Measurements from ENCODE around the gene FEM1B.

Gene FEM1B

GRCh38 chr15:68235022-68235421 is 42.5 kb upstream of the FEM1B start:
- no peak overlapping the region for H3K9ac ChIP-seq (ENCODE audit: low read length)
- no peak overlapping the region for H3K27ac ChIP-seq (ENCODE audit: low read length)
- H3K36me3 ChIP-seq (ENCODE audit: control insufficient read depth, low read depth, low read length) = no peaks in the 10 kb centered on the region
- peaks cover 4% of the 10 kb centered on the region for H3K4me1 ChIP-seq (ENCODE audit: control insufficient read depth, low read depth, low read length)
- H3K9me3 ChIP-seq (ENCODE audit: control insufficient read depth, low read depth, low read length) = no peaks in the 10 kb centered on the region
- H3K4me3 ChIP-seq (ENCODE audit: low read length) = no peak overlapping the region
- H3K27me3 ChIP-seq (ENCODE audit: control insufficient read depth, insufficient read depth, low read length) = peaks cover 6% of the 10 kb centered on the region

- Histone ChIP-seq H3K36me3 (ENCODE audit: control insufficient read depth, low read depth, low read length) (no peaks in the 10 kb centered on the region), H3K27me3 (ENCODE audit: control insufficient read depth, insufficient read depth, low read length) (no peaks in the 10 kb centered on the region), H3K4me3 (ENCODE audit: low read length) (no peak overlapping the region), H3K9ac (ENCODE audit: low read length) (no peak overlapping the region), H3K4me1 (ENCODE audit: control insufficient read depth, low read depth, low read length) (no peaks in the 10 kb centered on the region), H3K27ac (ENCODE audit: low read length) (no peak overlapping the region), H3K9me3 (ENCODE audit: control insufficient read depth, low read depth, low read length) (no peaks in the 10 kb centered on the region)
These were observed 38.5 kb upstream of the FEM1B start for GRCh38 chr15:68239025-68239424.

GRCh38 chr15:68241088-68241935 is 36.2 kb upstream of the FEM1B start:
- H3K4me1 ChIP-seq (ENCODE audit: control insufficient read depth, low read depth, low read length) = no peaks in the 10 kb centered on the region
- no peak overlapping the region for H3K27ac ChIP-seq (ENCODE audit: low read length)
- no peaks in the 10 kb centered on the region for H3K36me3 ChIP-seq (ENCODE audit: control insufficient read depth, low read depth, low read length)
- H3K9ac ChIP-seq (ENCODE audit: low read length) = no peak overlapping the region
- H3K27me3 ChIP-seq (ENCODE audit: control insufficient read depth, insufficient read depth, low read length) = no peaks in the 10 kb centered on the region
- H3K4me3 ChIP-seq (ENCODE audit: low read length) = no peak overlapping the region
- H3K9me3 ChIP-seq (ENCODE audit: control insufficient read depth, low read depth, low read length) = no peaks in the 10 kb centered on the region

- Histone ChIP-seq H3K9ac (ENCODE audit: low read length) (no peak overlapping the region), H3K4me3 (ENCODE audit: low read length) (no peak overlapping the region), H3K4me1 (ENCODE audit: control insufficient read depth, low read depth, low read length) (no peaks in the 10 kb centered on the region), H3K36me3 (ENCODE audit: control insufficient read depth, low read depth, low read length) (no peaks in the 10 kb centered on the region), H3K27ac (ENCODE audit: low read length) (no peak overlapping the region), H3K27me3 (ENCODE audit: control insufficient read depth, insufficient read depth, low read length) (no peaks in the 10 kb centered on the region), H3K9me3 (ENCODE audit: control insufficient read depth, low read depth, low read length) (no peaks in the 10 kb centered on the region)
These were observed 33.3 kb upstream of the FEM1B start for GRCh38 chr15:68244235-68244634.

- Histone ChIP-seq H3K4me1 (ENCODE audit: control insufficient read depth, low read depth, low read length) (no peaks in the 10 kb centered on the region), H3K9me3 (ENCODE audit: control insufficient read depth, low read depth, low read length) (no peaks in the 10 kb centered on the region), H3K27me3 (ENCODE audit: control insufficient read depth, insufficient read depth, low read length) (no peaks in the 10 kb centered on the region), H3K27ac (ENCODE audit: low read length) (no peak overlapping the region), H3K4me3 (ENCODE audit: low read length) (no peak overlapping the region), H3K9ac (ENCODE audit: low read length) (no peak overlapping the region), H3K36me3 (ENCODE audit: control insufficient read depth, low read depth, low read length) (no peaks in the 10 kb centered on the region)
These were observed 28.4 kb upstream of the FEM1B start for GRCh38 chr15:68249058-68249713.

GRCh38 chr15:68252925-68253534 is 24.5 kb upstream of the FEM1B start:
- Histone ChIP-seq H3K9ac (ENCODE audit: low read length) (no peak overlapping the region), H3K4me3 (ENCODE audit: low read length) (no peak overlapping the region), H3K27ac (ENCODE audit: low read length) (no peak overlapping the region), H3K27me3 (ENCODE audit: control insufficient read depth, insufficient read depth, low read length) (no peaks in the 10 kb centered on the region), H3K4me1 (ENCODE audit: control insufficient read depth, low read depth, low read length) (no peaks in the 10 kb centered on the region), H3K36me3 (ENCODE audit: control insufficient read depth, low read depth, low read length) (no peaks in the 10 kb centered on the region), H3K9me3 (ENCODE audit: control insufficient read depth, low read depth, low read length) (no peaks in the 10 kb centered on the region)

- no peaks in the 10 kb centered on the region for H3K9me3 ChIP-seq (ENCODE audit: control insufficient read depth, low read depth, low read length)
- peak overlapping the region; percentile 79 for H3K9ac ChIP-seq (ENCODE audit: low read length)
- no peaks in the 10 kb centered on the region for H3K27me3 ChIP-seq (ENCODE audit: control insufficient read depth, insufficient read depth, low read length)
- H3K36me3 ChIP-seq (ENCODE audit: control insufficient read depth, low read depth, low read length) = no peaks in the 10 kb centered on the region
- H3K4me1 ChIP-seq (ENCODE audit: control insufficient read depth, low read depth, low read length) = no peaks in the 10 kb centered on the region
- H3K4me3 ChIP-seq (ENCODE audit: low read length) = peak overlapping the region; percentile 57
- peak overlapping the region; percentile 78 for H3K27ac ChIP-seq (ENCODE audit: low read length)
These were observed 20.7 kb upstream of the FEM1B start for GRCh38 chr15:68256675-68257450.

- Histone ChIP-seq H3K27ac (ENCODE audit: low read length) (no peak overlapping the region), H3K9ac (ENCODE audit: low read length) (no peak overlapping the region), H3K4me1 (ENCODE audit: control insufficient read depth, low read depth, low read length) (peaks cover 9% of the 10 kb centered on the region), H3K27me3 (ENCODE audit: control insufficient read depth, insufficient read depth, low read length) (no peaks in the 10 kb centered on the region), H3K4me3 (ENCODE audit: low read length) (no peak overlapping the region), H3K9me3 (ENCODE audit: control insufficient read depth, low read depth, low read length) (no peaks in the 10 kb centered on the region), H3K36me3 (ENCODE audit: control insufficient read depth, low read depth, low read length) (no peaks in the 10 kb centered on the region)
These were observed 18.9 kb upstream of the FEM1B start for GRCh38 chr15:68258692-68259091.

- H3K27ac ChIP-seq (ENCODE audit: low read length) = no peak overlapping the region
- no peaks in the 10 kb centered on the region for H3K36me3 ChIP-seq (ENCODE audit: control insufficient read depth, low read depth, low read length)
- H3K27me3 ChIP-seq (ENCODE audit: control insufficient read depth, insufficient read depth, low read length) = no peaks in the 10 kb centered on the region
- H3K4me3 ChIP-seq (ENCODE audit: low read length) = no peak overlapping the region
- peaks cover 21% of the 10 kb centered on the region for H3K4me1 ChIP-seq (ENCODE audit: control insufficient read depth, low read depth, low read length)
- H3K9me3 ChIP-seq (ENCODE audit: control insufficient read depth, low read depth, low read length) = no peaks in the 10 kb centered on the region
- no peak overlapping the region for H3K9ac ChIP-seq (ENCODE audit: low read length)
These were observed 17.7 kb upstream of the FEM1B start for GRCh38 chr15:68259883-68260282.

GRCh38 chr15:68261241-68261640 is 16.3 kb upstream of the FEM1B start:
- H3K9ac ChIP-seq (ENCODE audit: low read length) = no peak overlapping the region
- peaks cover 30% of the 10 kb centered on the region for H3K4me1 ChIP-seq (ENCODE audit: control insufficient read depth, low read depth, low read length)
- H3K27ac ChIP-seq (ENCODE audit: low read length) = no peak overlapping the region
- no peak overlapping the region for H3K4me3 ChIP-seq (ENCODE audit: low read length)
- no peaks in the 10 kb centered on the region for H3K9me3 ChIP-seq (ENCODE audit: control insufficient read depth, low read depth, low read length)
- no peaks in the 10 kb centered on the region for H3K27me3 ChIP-seq (ENCODE audit: control insufficient read depth, insufficient read depth, low read length)
- no peaks in the 10 kb centered on the region for H3K36me3 ChIP-seq (ENCODE audit: control insufficient read depth, low read depth, low read length)

GRCh38 chr15:68261980-68262379 is 15.6 kb upstream of the FEM1B start:
- H3K4me1 ChIP-seq (ENCODE audit: control insufficient read depth, low read depth, low read length) = peaks cover 30% of the 10 kb centered on the region
- no peaks in the 10 kb centered on the region for H3K27me3 ChIP-seq (ENCODE audit: control insufficient read depth, insufficient read depth, low read length)
- H3K27ac ChIP-seq (ENCODE audit: low read length) = peak overlapping the region; percentile 73
- H3K9me3 ChIP-seq (ENCODE audit: control insufficient read depth, low read depth, low read length) = no peaks in the 10 kb centered on the region
- H3K36me3 ChIP-seq (ENCODE audit: control insufficient read depth, low read depth, low read length) = no peaks in the 10 kb centered on the region
- H3K9ac ChIP-seq (ENCODE audit: low read length) = no peak overlapping the region
- no peak overlapping the region for H3K4me3 ChIP-seq (ENCODE audit: low read length)
